Stomach (tissue), 4 donors: ENCODE results near the gene LARGE1.

Experiments used
- EP300 ChIP-seq: sonication (generic); formaldehyde crosslinking; IDR thresholded peaks from one replicate; pipeline ENCODE4 v1.6.1; 2017; ENCODE audit warnings: antibody characterized with exemption
- POLR2A ChIP-seq, 4 donors: fragments of 450-650 bp; IDR thresholded peaks; one replicate each; pipeline ENCODE4 v1.6.1; 2016; ENCODE audit warnings: antibody characterized with exemption in 4 of 4, control low read depth in 2 of 4, mild to moderate bottlenecking in 1 of 4, moderate library complexity in 1 of 4
- POLR2AphosphoS5 ChIP-seq, 3 donors: sonication (generic); formaldehyde crosslinking; IDR thresholded peaks; one replicate each; pipeline ENCODE4 v1.6.1; 2016; ENCODE audit warnings: antibody characterized with exemption in 3 of 3
- TF ChIP-seq, protein P1 (sequence below), 7 experiments: fragments of 450-650 bp in 4 of 7; fragments of 200-600 bp in 3 of 7; sonication (generic) in 3 of 7; IDR thresholded peaks; one replicate each; pipeline ENCODE4 v1.5.1; 2016 to 2019; ENCODE audit warnings: antibody characterized with exemption in 7 of 7, control low read depth in 2 of 7, mild to moderate bottlenecking in 1 of 7

DNA sequence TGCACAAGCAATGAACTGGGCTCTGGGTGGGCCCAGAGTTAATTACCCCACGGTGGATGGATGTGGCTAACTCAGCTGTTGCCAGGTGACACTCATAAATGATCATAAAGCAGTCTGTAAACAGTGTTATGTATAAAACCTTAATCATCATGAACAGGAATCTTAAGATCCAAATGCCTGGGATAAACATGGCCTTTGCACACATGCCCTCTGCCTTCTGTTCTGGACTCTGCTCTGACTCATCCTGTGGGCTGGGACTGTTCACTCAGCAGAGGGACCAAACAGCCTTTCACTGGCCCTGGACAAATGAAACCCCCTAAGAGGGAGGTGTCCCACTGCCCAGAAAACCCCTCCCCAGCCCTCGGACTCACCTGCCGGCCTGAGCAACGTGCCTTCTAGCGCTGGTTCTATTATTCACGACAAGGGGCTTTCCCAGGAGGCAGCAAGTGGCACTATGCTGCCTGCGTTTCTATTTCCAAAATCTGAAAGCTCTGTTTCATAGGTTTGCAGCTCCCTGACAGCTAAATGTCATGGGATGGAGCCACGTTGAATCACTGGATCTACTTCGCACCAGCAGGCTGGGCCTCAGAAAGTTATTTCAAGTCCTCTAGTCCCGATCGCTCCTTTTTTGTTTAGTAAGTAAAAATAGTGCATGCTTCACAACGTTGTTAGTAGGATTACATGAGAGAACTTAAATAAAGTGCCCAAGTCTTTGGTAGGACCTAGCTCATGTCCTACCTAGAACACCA, 53.0 kb downstream of the LARGE1 start:
- no peak for TF ChIP-seq POLR2A (IDR thresholded peaks at IDR 0.05)
- TF ChIP-seq, protein P1, sequence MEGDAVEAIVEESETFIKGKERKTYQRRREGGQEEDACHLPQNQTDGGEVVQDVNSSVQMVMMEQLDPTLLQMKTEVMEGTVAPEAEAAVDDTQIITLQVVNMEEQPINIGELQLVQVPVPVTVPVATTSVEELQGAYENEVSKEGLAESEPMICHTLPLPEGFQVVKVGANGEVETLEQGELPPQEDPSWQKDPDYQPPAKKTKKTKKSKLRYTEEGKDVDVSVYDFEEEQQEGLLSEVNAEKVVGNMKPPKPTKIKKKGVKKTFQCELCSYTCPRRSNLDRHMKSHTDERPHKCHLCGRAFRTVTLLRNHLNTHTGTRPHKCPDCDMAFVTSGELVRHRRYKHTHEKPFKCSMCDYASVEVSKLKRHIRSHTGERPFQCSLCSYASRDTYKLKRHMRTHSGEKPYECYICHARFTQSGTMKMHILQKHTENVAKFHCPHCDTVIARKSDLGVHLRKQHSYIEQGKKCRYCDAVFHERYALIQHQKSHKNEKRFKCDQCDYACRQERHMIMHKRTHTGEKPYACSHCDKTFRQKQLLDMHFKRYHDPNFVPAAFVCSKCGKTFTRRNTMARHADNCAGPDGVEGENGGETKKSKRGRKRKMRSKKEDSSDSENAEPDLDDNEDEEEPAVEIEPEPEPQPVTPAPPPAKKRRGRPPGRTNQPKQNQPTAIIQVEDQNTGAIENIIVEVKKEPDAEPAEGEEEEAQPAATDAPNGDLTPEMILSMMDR (IDR thresholded peaks at IDR 0.05), result no peak
- TF ChIP-seq EP300, result no peak
- peak in 2 of 3 donors; percentile 3 to 61 for TF ChIP-seq POLR2AphosphoS5 (IDR thresholded peaks at IDR 0.05)
